GM21529 (cell line): ENCODE results near the gene RYR2.

Source experiments
- ATAC-seq: cut with Tn5 transposase; IDR thresholded peaks from one replicate; pipeline ENCODE4 v1.9.1; 2021; ENCODE audit not compliant: unreplicated experiment

The RYR2 gene

DNA sequence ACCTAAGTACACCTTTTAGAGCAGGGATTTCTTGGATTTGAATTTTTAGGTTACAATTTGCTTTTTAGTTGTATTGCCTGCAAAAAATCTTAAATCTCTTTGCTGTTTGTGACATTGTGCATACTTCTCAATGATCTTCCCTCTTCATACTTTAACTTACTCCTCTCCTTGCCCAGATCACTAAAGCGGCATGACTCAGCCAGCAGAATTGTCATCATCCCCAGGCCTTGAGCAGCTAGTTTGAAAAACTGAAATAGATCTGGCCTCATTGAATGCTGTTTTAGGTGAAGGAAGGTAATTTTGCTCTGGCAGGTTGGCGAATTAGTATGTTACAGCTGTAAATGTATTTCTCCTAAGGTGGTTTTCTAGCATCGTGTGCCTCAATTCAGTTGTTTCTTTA, 145.9 kb downstream of the RYR2 start:
- ATAC-seq = no peak

DNA sequence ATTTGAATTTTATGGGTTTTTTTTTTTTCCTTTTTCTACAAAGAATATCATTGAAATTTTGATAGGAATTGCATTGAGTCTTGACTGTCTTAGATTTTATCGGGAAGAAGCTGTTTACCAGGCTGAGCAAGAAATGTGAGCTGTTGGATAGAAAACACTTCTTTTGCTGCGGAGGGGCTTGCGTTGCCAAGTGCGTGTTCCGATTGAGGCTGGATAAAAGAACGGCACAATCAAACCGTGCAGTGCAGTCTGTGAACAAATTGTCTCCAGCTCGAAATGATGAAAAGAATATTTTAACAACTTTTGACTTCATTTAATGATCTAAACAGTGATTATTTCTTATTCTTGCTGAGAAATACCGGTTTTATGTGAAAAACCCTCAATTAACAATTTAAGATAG, 149.4 kb downstream of the RYR2 start:
- ATAC-seq = no peak

- ATAC-seq = no peak
Observed at GRCh38 chr1:237197470-237198425, 155.8 kb downstream of the RYR2 start.

- no peak for ATAC-seq
Observed at GRCh38 chr1:237199026-237199425, 157.0 kb downstream of the RYR2 start.

DNA sequence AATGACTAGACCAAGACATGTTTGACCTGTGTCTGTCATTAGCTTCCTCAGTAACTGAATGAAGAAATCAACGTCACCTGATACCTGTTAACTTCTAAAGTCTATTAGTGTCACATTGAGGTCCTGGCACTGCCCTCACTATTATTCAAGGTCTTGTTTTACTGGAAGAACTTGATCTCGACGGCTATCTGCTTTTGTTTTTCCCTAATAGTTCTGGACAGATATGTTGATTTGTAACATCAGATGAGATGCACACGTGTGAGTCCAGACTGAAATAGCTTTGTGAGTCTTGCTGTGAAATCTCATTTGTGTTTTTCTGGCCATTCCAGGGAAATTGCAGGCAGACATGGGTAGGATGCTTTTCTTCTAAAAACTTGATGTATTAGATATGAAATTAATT, 159.2 kb downstream of the RYR2 start:
- ATAC-seq = no peak

DNA sequence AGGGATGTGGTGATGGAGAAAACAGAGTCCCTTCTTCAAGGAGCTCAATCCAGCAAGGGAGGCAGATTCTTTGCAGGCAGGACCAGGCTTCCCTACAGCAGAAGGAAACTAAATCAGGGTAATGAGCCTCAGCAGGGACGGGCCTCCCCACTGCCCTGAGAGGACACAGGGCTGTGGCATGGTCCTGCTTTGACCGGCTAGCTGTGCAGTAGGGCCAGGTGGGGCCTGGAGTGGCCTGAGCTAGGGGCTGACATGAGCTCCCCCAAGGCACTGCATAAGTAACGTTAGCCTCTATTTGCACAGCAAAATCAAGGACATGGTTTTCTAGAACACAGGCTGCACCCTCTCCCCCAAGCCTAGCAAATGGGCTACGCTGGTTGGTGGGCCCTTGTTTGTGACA, 162.9 kb downstream of the RYR2 start:
- no peak for ATAC-seq

GRCh38 chr1:237205400-237206064, 163.5 kb downstream of the RYR2 start:
- ATAC-seq = no peak

GRCh38 chr1:237206065-237206414, 164.1 kb downstream of the RYR2 start:
- ATAC-seq = no peak

DNA sequence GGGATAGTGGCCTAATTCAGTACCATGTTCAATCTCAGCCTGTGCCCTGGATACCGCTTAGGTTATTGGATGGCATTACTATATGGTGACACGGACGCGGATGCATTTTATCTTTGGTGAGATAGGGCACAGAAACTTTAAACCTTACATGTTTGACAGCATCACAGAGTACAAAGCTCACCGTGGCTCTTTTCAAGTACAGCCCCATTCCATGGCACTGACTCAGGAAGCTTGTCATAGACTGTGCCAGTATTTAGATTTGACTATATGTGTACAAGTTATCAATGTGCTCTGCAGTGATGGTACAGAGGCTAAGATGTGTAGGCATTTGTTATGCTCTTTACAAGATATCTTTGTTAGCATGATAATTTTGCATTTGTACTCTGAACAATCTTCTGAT, 169.0 kb downstream of the RYR2 start:
- no peak for ATAC-seq

- no peak for ATAC-seq
Observed at GRCh38 chr1:237211540-237211939, 169.6 kb downstream of the RYR2 start.

- no peak for ATAC-seq
Observed at GRCh38 chr1:237219751-237220642, 178.0 kb downstream of the RYR2 start.

DNA sequence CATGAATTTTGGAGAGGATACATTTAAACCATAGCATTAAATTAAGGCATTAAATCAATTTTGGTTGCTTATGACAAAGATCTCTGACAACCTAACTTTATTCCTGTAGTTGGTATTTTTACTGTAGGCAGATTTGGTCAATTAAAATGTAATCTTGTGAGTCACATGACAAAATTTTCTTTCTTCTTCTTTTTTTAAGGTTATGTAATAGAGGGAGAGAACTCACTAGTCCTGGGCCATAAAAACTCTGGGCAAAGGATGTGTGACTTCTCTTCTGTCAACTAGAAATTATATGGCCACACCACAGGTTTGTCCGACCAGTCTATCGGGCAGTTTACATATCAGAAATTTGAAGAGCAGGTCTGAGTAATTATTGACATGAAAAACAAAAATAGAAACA, 181.4 kb downstream of the RYR2 start:
- no peak for ATAC-seq

DNA sequence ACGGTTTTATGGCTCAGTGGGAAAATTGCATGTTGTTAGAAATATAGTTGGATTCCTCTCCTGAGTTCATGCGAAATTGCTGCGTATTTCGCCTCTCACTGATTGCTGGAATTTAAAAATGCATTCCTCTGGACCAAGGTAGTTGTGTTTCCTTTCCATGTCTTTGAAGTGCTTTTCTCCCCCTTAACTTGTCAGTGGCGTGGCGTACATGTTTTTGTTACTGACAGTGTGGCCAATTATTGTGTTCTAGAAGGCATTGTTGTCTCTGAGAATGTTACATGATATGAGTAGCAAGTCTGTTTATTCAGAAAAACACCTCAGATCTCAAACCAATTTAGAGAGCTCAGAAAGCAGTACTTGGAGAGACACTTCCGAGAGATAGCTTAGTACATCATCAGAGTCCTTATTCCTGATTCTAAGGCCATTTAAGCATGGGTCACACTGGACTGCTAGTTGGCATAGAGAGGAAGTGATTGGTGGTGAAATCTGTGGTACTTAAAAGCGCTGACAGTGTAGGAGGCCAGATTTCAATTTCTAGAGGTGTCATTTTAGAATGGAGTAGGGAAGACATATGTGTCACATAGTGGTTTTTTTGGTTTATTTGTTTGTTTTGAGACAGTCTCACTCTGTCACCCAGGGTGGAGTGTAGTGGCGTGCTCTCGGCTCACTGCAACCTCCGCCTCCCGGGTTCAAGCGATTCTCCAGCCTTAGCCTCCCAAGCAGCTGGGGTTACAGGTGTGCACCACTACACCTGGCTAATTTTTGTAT, 184.4 kb downstream of the RYR2 start:
- ATAC-seq = no peak

DNA sequence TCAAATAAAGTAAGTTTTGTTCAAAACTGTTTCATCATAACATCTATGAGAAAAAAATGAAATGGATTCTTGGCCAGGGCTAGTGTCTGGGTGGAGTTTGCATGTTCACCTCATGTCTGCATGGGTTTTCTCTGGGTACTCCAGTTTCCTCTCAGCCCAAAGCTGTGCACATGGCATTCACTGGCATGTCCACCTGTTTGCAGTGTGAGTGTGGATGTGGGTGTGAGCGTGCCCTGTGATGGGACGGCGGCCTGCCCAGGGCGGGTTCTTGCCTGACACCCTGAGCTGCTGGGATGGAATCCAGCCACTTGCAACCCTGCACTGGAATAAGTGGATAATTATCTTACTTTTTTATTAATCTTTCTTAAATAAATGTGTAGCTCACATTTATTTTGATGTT, 185.5 kb downstream of the RYR2 start:
- no peak for ATAC-seq

GRCh38 chr1:237228421-237228820, 186.4 kb downstream of the RYR2 start:
- ATAC-seq = no peak

DNA sequence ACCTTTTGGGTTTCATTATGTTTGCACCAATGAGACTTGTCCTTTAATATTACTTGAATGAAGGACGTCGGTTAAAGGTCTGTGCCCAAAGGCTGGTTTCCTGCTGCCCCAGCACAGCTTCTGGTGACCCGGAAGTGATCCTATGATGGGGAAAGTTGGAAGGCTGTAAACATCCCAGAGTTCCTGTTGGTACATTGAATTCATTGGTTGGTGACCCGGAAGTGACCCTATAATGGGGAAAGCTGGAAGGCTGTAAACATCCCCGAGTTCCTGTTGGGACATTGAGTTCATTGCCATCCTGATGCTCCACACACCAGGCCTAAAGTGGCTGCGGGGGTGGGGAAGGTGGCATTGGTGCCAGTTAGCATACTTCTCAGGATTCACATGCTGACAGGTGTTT, 187.3 kb downstream of the RYR2 start:
- ATAC-seq = no peak

DNA sequence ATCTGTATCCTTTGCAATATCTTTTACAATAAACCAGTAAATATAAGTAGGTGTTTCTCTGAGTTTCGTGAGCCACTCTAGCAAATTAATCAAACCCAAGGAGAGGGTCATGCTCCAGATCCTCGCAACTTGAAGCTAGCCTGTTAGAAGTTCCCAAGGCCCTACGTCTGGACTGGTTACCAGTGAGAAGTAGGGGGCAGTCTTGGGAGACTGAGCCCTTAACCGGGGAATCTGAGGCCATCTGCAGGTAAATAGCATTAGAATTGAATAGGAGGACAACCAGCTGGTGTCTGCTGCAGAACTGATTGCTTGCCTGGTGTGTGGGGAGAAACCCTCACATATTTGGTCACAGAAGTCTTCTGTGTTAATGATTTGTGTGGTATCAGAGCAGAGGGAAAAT, 190.5 kb downstream of the RYR2 start:
- ATAC-seq = no peak

DNA sequence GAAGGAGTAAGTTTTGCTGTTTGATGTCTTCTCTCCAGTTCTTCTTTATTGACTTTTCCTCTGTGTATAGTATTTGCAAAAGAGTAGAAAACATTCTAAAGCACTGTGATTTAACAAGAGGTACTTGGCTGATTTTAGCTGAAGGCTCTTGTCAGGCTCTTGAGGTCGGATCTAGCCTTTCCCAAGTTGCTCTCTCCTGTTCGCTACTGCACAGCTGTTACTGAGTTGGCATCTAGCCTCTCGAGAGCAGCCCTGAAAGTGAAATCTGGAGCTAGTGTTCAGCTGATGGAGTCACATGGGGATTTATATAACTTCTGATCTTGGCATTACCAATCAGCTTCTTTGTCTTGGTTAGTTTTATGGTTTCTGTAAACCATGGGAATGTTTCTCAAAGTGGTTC, 193.1 kb downstream of the RYR2 start:
- ATAC-seq = no peak

DNA sequence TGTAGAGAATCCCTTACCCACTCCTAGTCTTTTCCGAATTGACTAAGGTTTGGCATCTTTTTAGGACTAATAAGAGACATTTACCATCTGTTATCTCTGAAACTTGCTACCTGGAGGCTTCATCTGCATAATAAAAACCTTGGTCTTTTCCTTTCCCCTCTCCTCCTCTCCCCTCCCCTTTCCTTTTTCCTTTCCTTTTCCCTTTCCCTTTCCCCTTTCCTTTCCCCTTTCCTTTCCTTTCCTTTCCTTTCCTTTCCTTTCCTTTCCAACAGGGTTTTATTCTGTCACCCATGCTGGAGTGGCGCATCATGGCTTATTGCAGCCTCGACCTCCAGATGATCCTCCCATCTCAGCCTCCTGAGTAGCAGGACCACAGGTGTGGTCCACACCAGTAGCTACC, 195.7 kb downstream of the RYR2 start:
- no peak for ATAC-seq

- ATAC-seq = no peak
Observed at GRCh38 chr1:237239248-237239647, 197.3 kb downstream of the RYR2 start.

- ATAC-seq = no peak
Observed at GRCh38 chr1:237241038-237241437, 199.1 kb downstream of the RYR2 start.
